HepG2 (cell line): Measurements from ENCODE around the gene SKIDA1. TPM values are rescaled to one million over a fixed set of nuclear protein-coding genes. Genes with fewer than 3 reads are reported as not detected.

Experiments
- ARNT2 ChIP-seq: sonication (generic); formaldehyde crosslinking; IDR thresholded peaks from 2 replicates; pipeline ENCODE4 v1.8.0; 2022; ENCODE audit warnings: mild to moderate bottlenecking, low read depth, missing genetic modification reagents, moderate library complexity
- ELK4 ChIP-seq: sonication (generic); formaldehyde crosslinking; IDR thresholded peaks from 2 replicates; pipeline ENCODE4 v1.9.0; 2021; ENCODE audit warnings: missing genetic modification reagents, borderline replicate concordance
- FOXC1 ChIP-seq: sonication (generic); formaldehyde crosslinking; IDR thresholded peaks from 2 replicates; pipeline ENCODE4 v1.8.0; 2022; ENCODE audit warnings: mild to moderate bottlenecking, missing genetic modification reagents, borderline replicate concordance
- HNRNPL ChIP-seq: fragments of 200-400 bp; formaldehyde crosslinking; IDR thresholded peaks from 2 replicates; pipeline ENCODE4 v1.6.1; 2017; ENCODE audit warnings: mild to moderate bottlenecking, low read depth, low read length
- HNRNPLL ChIP-seq: fragments of 200-400 bp; formaldehyde crosslinking; IDR thresholded peaks from 2 replicates; pipeline ENCODE4 v1.6.1; 2017; ENCODE audit warnings: mild to moderate bottlenecking, low read depth, low read length; ENCODE audit not compliant: poor library complexity, severe bottlenecking
- KDM4B ChIP-seq: sonication (generic); formaldehyde crosslinking; IDR thresholded peaks from 2 replicates; pipeline ENCODE4 v1.4.0; 2020; ENCODE audit warnings: missing genetic modification reagents
- MAFK ChIP-seq, 2 experiments: IDR thresholded peaks in 1 of 2; conservative IDR thresholded peaks in 1 of 2; 2 replicates each; pipeline ENCODE4 v1.6.1; 2011; ENCODE audit warnings: improper control_type of control experiment in 2 of 2, low read length in 2 of 2
- MAX ChIP-seq: IDR thresholded peaks from 2 replicates; pipeline ENCODE4 v1.6.1; 2012; ENCODE audit warnings: inconsistent platforms
- MTA1 ChIP-seq: sonication (generic); formaldehyde crosslinking; IDR thresholded peaks from 2 replicates; pipeline ENCODE4 v1.4.0; 2020; ENCODE audit warnings: missing genetic modification reagents, mild to moderate bottlenecking, borderline replicate concordance
- NR3C1 ChIP-seq: sonication (generic); formaldehyde crosslinking; IDR thresholded peaks from 2 replicates; pipeline ENCODE4 v1.4.0; 2020; ENCODE audit warnings: missing genetic modification reagents
- SALL1 ChIP-seq: sonication (generic); formaldehyde crosslinking; IDR thresholded peaks from 2 replicates; pipeline ENCODE4 v1.8.0; 2022; ENCODE audit warnings: mild to moderate bottlenecking, missing genetic modification reagents
- ZBTB20 ChIP-seq: sonication (generic); formaldehyde crosslinking; IDR thresholded peaks from 2 replicates; pipeline ENCODE4 v1.8.1; 2023; ENCODE audit warnings: missing genetic modification reagents, low read depth, mild to moderate bottlenecking, borderline replicate concordance
- ZNF431 ChIP-seq: sonication (generic); formaldehyde crosslinking; IDR thresholded peaks from 2 replicates; pipeline ENCODE4 v1.9.0; 2022; ENCODE audit warnings: missing genetic modification reagents, low read depth, mild to moderate bottlenecking, borderline replicate concordance
- ZNF724P ChIP-seq: sonication (generic); formaldehyde crosslinking; IDR thresholded peaks from 2 replicates; pipeline ENCODE4 v1.8.0; 2022; ENCODE audit warnings: missing genetic modification reagents, borderline replicate concordance
- ZNF768 ChIP-seq: sonication (generic); formaldehyde crosslinking; IDR thresholded peaks from 2 replicates; pipeline ENCODE4 v1.4.0; 2020; ENCODE audit warnings: missing genetic modification reagents
- ZNF782 ChIP-seq: sonication (generic); formaldehyde crosslinking; IDR thresholded peaks from 2 replicates; pipeline ENCODE4 v1.4.0; 2020; ENCODE audit warnings: missing genetic modification reagents, mild to moderate bottlenecking, borderline replicate concordance
- ZNF790 ChIP-seq: sonication (generic); formaldehyde crosslinking; IDR thresholded peaks from 2 replicates; pipeline ENCODE4 v1.8.0; 2022; ENCODE audit warnings: missing genetic modification reagents, mild to moderate bottlenecking, borderline replicate concordance
- polyA plus RNA-seq, 8 experiments: library from polyadenylated mRNA; depleted of rRNA in 3 of 8; stranded (reverse) in 7 of 8; unstranded in 1 of 8; fragments of >200 nt; fragmentation: Illumina TruSeq in 4 of 8; extraction: Trizol in 4 of 8; gene quantifications; 2 replicates each; pipeline versions ENCODE4 v1.2.1 to v1.2.3, GENCODE V29; 2011 to 2016; ENCODE audit warnings: low read depth in 4 of 8, missing spikeins in 1 of 8, mixed read lengths in 1 of 8; ENCODE audit not compliant: insufficient read depth in 1 of 8
- total RNA-seq, 5 experiments: library from RNA; depleted of rRNA; stranded (reverse); fragments of >200 nt; fragmentation: Illumina TruSeq; extraction: Trizol; gene quantifications; 2 replicates each; pipeline ENCODE4 v1.2.3, GENCODE V29; 2016; ENCODE audit warnings: low read depth in 1 of 5
- TF ChIP-seq, protein P1 (sequence below): sonication (generic); formaldehyde crosslinking; IDR thresholded peaks from 2 replicates; pipeline ENCODE4 v1.8.1; 2023; ENCODE audit warnings: mild to moderate bottlenecking, moderate library complexity, missing genetic modification reagents
- TF ChIP-seq, protein P2 (sequence below): sonication (generic); formaldehyde crosslinking; IDR thresholded peaks from 2 replicates; pipeline ENCODE4 v1.4.0; 2020; ENCODE audit warnings: missing genetic modification reagents
- TF ChIP-seq, protein P3 (sequence below): sonication (generic); formaldehyde crosslinking; IDR thresholded peaks from 2 replicates; pipeline ENCODE4 v1.5.0; 2020; ENCODE audit warnings: missing genetic modification reagents
- TF ChIP-seq, protein P4 (sequence below): sonication (generic); formaldehyde crosslinking; IDR thresholded peaks from 2 replicates; pipeline ENCODE4 v1.8.1; 2023; ENCODE audit warnings: mild to moderate bottlenecking, inconsistent platforms, moderate library complexity, missing genetic modification reagents, borderline replicate concordance

SKIDA1 gene
- total and polyA plus RNA-seq, 2 of the 13 experiments (the other 11 are each of a cell fraction or from before 2014, with no cell fraction given), result 0.73 to 1.5 TPM

DNA sequence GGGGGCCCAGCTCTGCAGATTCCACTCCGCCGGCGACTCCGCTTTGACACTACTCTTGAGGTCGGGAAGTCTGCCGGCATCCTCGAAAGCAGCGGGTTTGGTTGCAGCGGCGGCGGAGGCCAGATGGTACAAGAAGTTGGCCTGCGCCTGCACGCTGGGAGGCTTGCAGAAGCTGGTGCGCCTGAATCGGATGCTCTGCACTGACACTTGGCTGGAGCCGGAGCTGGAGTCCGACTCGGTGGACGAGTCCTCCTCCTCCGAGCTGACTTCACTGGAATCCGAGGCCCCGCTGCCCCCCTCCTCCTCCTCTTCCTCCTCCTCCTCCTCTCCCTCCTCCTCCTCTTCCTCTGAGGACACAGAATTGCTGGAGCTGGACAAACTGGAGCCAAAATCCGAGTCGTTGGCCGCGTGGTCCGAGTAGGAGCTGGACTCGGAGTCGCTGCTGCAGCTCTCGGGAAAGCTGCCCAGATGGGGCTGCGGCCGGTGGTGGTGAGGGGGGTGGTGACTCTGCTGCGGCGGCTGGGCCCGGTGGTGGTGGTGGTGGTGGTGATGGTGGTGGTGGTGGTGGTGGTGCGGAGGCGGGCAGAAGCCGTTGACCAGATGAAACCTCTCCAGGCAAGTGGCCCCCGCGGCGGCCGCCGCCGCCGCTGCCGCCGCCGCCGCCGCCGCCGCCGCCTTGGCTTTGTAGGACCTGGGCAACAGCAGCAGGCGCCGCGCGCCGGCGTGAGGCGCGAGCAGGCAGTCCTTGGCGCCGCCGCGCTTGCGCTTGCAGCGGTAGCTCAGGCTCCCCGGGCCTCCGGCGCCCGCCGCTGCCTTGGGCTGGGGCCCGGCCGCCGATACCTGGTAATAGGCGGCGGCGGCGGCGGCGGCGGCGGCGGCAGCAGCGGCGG lies 9.0 kb downstream of the SKIDA1 start (continued):
- TF ChIP-seq, protein P1, sequence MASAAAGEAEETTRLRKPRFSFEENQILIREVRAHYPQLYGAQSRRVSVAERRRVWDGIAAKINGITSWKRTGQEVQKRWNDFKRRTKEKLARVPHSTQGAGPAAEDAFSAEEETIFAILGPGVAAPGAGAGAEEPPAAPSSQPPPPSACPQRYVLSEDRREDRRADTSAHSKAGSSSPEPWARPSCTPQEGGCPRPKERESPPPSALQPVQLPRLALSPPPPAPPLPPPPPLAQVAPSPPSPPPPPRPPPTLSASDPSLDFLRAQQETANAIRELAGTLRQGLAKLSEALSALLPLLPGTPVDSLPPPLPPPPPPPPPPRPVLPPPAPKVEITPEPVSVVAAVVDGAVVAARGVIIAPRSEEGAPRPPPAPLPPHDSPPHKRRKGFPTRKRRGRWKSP, result peak; percentile 70
- TF ChIP-seq ZNF768 (CRISPR knock-in tag) (0 out of 2 replicates have a peak, but pooled peaks have one; percentile 21), ZNF790 (0 out of 2 replicates have a peak, but pooled peaks have one; percentile 3), ZBTB20 (CRISPR knock-in tag) (0 out of 2 replicates have a peak, but pooled peaks have one; percentile 42), MAFK (conservative IDR thresholded peaks at IDR 0.05 in 1 of 2, IDR thresholded peaks at IDR 0.05 in 1 of 2; ENCODE audit: low read length in 2 of 2) (no peak), ZNF782 (CRISPR knock-in tag) (0 out of 2 replicates have a peak, but pooled peaks have one; percentile 31), ARNT2 (0 out of 2 replicates have a peak, but pooled peaks have one; percentile 27), MTA1 (CRISPR knock-in tag) (peak; percentile 58; the same call in 1 of the 2 replicates), NR3C1 (CRISPR knock-in tag) (no peak), HNRNPL (0 out of 2 replicates have a peak, but pooled peaks have one; percentile 34), SALL1 (CRISPR knock-in tag) (peak; percentile 67), KDM4B (CRISPR knock-in tag) (no peak), ZNF724P (CRISPR knock-in tag) (peak; percentile 56; the same call in 1 of the 2 replicates), ELK4 (no peak), HNRNPLL (peak; percentile 91), MAX (peak; percentile 37), FOXC1 (CRISPR knock-in tag) (peak; percentile 71; the same call in 1 of the 2 replicates), ZNF431 (CRISPR knock-in tag) (0 out of 2 replicates have a peak, but pooled peaks have one; percentile 8)
- TF ChIP-seq, protein P2, sequence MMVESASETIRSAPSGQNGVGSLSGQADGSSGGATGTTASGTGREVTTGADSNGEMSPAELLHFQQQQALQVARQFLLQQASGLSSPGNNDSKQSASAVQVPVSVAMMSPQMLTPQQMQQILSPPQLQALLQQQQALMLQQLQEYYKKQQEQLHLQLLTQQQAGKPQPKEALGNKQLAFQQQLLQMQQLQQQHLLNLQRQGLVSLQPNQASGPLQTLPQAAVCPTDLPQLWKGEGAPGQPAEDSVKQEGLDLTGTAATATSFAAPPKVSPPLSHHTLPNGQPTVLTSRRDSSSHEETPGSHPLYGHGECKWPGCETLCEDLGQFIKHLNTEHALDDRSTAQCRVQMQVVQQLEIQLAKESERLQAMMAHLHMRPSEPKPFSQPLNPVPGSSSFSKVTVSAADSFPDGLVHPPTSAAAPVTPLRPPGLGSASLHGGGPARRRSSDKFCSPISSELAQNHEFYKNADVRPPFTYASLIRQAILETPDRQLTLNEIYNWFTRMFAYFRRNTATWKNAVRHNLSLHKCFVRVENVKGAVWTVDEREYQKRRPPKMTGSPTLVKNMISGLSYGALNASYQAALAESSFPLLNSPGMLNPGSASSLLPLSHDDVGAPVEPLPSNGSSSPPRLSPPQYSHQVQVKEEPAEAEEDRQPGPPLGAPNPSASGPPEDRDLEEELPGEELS, result peak; percentile 12; the same call in 1 of the 2 replicates
- TF ChIP-seq, protein P3, sequence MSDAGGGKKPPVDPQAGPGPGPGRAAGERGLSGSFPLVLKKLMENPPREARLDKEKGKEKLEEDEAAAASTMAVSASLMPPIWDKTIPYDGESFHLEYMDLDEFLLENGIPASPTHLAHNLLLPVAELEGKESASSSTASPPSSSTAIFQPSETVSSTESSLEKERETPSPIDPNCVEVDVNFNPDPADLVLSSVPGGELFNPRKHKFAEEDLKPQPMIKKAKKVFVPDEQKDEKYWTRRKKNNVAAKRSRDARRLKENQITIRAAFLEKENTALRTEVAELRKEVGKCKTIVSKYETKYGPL (CRISPR knock-in tag), result no peak
- TF ChIP-seq, protein P4, sequence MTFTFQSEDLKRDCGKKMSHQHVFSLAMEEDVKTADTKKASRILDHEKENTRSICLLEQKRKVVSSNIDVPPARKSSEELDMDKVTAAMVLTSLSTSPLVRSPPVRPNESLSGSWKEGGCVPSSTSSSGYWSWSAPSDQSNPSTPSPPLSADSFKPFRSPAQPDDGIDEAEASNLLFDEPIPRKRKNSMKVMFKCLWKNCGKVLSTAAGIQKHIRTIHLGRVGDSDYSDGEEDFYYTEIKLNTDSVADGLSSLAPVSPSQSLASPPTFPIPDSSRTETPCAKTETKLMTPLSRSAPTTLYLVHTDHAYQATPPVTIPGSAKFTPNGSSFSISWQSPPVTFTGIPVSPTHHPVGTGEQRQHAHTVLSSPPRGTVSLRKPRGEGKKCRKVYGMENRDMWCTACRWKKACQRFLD, result 0 out of 2 replicates have a peak, but pooled peaks have one; percentile 66
